Astrocyte of the cerebellum (primary cell): Measurements from ENCODE around the gene FITM1.
"Not testable (repeated sequence)": the region's sequence is repeated elsewhere in the genome, so short reads cannot be mapped to it uniquely, and the experiment has no call there.

ENCODE experiments used
- DNase-seq: peaks from one replicate; pipeline ENCODE4 v3.0.0-alpha.2; 2011; ENCODE audit warnings: low read depth
- H3K4me3 ChIP-seq: 2 replicates; pipeline ENCODE4 v1.5.1; 2011; ENCODE audit warnings: mild to moderate bottlenecking, low read depth, low read length, moderate library complexity
- in situ Hi-C: cut with HindIII; loops from 2 replicates; pipeline ENCODE4 v1.10.0; 2017; ENCODE audit warnings: low sequenced_read_pairs
- TF ChIP-seq, protein P1 (sequence below): IDR thresholded peaks from 2 replicates; pipeline ENCODE4 v1.5.1; 2012; ENCODE audit warnings: low read length, low read depth, moderate library complexity, mild to moderate bottlenecking; ENCODE audit errors: missing control alignments

Gene FITM1

DNA sequence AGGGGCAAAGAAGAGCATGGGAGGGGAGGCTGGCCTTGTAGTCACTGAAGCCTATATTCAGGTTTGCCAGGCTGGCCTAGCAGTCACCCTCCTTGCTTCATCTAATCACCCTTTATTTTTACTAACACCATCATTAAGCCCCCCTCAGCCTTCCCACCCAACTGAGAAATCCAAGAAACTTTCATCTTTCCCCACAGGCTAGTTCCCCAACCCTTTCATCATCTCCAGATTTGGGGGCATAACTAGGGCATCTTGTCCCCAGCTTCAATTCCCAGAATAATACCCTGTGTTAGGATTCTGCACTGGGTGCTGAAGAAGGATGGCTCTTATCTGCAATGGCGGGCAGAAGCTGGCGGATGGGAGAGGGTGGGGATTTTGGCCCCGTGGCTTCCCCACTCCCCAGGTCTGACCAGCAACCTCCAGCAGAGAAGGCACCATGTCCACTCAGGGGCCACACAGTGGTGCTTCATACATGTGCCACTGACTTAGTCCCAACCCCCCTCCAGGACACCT, 29.4 kb upstream of the FITM1 start:
- in situ Hi-C loops: no loop called here
- no peak for DNase-seq
- TF ChIP-seq, protein P1, sequence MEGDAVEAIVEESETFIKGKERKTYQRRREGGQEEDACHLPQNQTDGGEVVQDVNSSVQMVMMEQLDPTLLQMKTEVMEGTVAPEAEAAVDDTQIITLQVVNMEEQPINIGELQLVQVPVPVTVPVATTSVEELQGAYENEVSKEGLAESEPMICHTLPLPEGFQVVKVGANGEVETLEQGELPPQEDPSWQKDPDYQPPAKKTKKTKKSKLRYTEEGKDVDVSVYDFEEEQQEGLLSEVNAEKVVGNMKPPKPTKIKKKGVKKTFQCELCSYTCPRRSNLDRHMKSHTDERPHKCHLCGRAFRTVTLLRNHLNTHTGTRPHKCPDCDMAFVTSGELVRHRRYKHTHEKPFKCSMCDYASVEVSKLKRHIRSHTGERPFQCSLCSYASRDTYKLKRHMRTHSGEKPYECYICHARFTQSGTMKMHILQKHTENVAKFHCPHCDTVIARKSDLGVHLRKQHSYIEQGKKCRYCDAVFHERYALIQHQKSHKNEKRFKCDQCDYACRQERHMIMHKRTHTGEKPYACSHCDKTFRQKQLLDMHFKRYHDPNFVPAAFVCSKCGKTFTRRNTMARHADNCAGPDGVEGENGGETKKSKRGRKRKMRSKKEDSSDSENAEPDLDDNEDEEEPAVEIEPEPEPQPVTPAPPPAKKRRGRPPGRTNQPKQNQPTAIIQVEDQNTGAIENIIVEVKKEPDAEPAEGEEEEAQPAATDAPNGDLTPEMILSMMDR: no peak
- no peak overlapping the region for H3K4me3 ChIP-seq

DNA sequence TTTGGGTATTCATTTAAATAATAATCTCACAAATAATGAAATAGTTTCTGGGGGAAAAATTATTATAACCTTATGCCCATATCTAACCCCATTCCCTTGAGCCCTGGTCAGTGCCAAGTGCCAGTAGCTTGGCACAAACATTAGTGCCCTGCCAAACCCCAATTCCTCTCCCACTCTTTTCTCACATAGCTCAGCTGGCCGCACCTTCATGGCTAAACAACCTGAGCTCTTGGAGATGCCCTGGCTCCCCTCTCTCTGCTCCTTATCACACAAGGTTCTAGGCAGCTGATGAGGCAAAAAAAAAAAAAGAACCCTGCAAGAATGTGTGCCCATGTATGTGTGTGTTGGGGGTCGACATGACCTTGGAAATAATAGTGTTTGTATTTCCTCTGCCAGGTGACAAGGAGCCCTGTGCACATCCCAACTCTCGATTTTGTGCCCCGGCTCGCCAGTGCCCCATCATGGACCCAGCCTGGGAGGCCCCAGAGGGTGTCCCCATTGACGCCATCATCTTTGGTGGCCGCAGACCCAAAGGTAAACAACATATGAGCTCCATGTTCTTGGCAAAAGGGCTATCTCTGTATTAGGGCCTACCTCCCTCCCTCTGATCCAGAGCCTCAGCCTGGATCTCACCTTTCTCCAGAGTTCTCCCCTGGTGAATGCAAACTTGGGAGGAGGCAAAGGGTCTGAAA, 28.0 kb upstream of the FITM1 start:
- in situ Hi-C loops: no loop called here
- TF ChIP-seq, protein P1: no peak
- no peak for DNase-seq
- no peak overlapping the region for H3K4me3 ChIP-seq

DNA sequence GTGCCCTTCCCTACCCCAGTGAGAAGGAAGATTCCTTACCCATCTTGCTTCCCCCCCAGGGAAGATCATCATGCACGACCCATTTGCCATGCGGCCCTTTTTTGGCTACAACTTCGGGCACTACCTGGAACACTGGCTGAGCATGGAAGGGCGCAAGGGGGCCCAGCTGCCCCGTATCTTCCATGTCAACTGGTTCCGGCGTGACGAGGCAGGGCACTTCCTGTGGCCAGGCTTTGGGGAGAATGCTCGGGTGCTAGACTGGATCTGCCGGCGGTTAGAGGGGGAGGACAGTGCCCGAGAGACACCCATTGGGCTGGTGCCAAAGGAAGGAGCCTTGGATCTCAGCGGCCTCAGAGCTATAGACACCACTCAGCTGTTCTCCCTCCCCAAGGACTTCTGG, 27.0 kb upstream of the FITM1 start:
- H3K4me3 ChIP-seq: no peak overlapping the region
- in situ Hi-C loops: no loop called here
- TF ChIP-seq, protein P1: no peak
- no peak for DNase-seq

DNA sequence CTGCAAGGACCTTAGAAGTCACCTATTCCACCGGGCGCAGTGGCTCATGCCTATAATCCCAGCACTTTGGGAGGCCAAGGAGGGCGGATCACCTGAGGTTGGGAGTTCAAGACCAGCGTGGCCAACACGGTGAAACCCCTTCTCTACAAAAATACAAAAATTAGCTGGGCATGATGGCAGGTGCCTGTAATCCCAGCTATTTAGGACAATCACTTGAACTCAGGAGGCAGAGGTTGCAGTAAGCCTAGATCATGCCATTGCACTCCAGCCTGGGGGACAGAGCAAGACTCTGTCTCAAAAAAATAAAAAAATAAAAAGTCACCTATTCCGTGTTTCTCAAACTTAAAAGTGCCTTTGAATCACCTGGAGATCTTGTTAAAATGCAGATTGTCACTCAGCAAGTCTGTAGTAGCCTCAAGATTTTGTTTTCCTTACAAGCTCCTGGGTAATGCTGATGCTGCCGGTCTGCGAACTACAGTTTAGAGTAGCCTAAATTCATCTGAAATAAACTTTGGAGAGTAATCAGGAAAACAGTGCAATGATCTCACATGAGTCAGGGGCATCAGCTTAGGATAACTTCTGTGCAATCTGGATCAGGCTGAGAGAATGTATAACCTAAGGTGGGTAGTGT, 24.7 kb upstream of the FITM1 start:
- H3K4me3 ChIP-seq, DNase-seq, in situ Hi-C loops: not testable (repeated sequence)

DNA sequence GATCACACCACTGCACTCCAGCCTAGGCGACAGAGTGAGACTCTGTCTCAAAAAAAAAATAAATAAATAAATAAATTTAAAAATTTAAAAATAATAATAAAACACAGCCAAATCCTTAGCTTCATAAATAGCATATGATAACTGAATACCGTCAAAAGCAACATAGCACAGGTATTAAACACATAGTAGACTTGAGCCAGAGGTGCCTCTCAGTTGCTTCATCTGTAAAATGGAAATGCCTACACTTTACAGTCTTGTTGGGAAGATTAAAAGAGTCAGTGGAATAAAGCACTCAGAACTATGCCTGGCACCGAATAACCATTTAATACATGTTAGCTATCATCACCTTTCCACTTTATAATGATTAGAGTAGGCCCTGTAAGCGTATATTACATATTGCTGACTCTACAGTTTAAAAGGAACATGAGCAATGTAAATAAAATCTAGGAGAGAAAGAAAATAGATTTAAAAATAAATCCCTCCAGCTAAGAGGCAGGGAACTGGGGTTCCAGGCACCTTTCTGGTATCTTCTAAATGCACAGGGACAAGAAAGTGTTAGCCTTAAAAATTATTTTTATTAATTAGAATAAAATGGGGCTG, 23.7 kb upstream of the FITM1 start:
- no peak overlapping the region for H3K4me3 ChIP-seq
- no peak for DNase-seq
- TF ChIP-seq, protein P1: no peak
- in situ Hi-C loops: no loop called here

DNA sequence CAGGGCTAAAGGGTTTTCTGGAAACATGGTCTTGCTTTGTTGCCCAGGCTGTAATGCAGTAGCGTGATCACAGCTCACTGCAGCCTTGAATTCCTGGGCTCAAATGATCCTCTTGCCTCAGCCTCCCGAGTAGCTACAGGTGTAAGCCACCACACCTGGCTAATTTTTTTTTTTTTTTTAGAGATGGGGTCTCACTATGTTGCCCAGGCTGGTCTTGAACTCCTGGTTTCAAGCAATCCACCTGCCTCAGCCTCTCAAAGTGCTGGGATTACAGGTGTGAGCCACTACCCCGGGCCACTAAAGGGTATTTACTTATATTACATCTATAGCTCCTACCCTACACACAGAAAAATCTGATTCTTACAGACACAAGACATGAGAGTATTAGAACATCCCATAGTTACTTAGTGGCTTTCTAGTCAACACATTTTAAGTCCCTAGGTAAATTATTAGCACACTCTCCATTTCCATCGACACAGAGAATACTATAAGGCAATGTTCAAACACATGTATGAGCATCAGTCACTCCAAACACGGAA, 22.1 kb upstream of the FITM1 start:
- TF ChIP-seq, protein P1: no peak
- DNase-seq: no peak
- in situ Hi-C loops: no loop called here
- no peak overlapping the region for H3K4me3 ChIP-seq
